ENCODE results near the gene MTA1.

The MTA1 gene

GRCh38 chr14:105480807-105481801, 61.5 kb downstream of the MTA1 start:
- H3K4me3 Mint-ChIP-seq: peak overlapping the region; percentile 18
- no peak overlapping the region for H3K27ac Mint-ChIP-seq
- H3K4me1 Mint-ChIP-seq: peaks cover 41% of the 10 kb centered on the region
- peak; percentile 99 for TF ChIP-seq CTCF (IDR thresholded peaks at IDR 0.05)
- peaks cover 77% of the 10 kb centered on the region for H3K27me3 Mint-ChIP-seq (ENCODE audit: low read depth, poor library complexity)
- peak; percentile 95 for DNase-seq
- H3K36me3 Mint-ChIP-seq (ENCODE audit: low read depth): no peaks in the 10 kb centered on the region
- H3K9me3 Mint-ChIP-seq: peaks cover 3% of the 10 kb centered on the region

- Mint-ChIP-seq H3K27me3 (ENCODE audit: low read depth, poor library complexity) (peaks cover 84% of the 10 kb centered on the region), H3K27ac (peak overlapping the region; percentile 99), H3K4me1 (peaks cover 40% of the 10 kb centered on the region)
These were observed 62.3 kb downstream of the MTA1 start for GRCh38 chr14:105481886-105482457.

GRCh38 chr14:105482486-105483110, 63.0 kb downstream of the MTA1 start:
- Mint-ChIP-seq H3K9me3 (no peaks in the 10 kb centered on the region), H3K27ac (peak overlapping the region; percentile 99), H3K27me3 (ENCODE audit: low read depth, poor library complexity) (peaks cover 83% of the 10 kb centered on the region), H3K36me3 (ENCODE audit: low read depth) (no peaks in the 10 kb centered on the region), H3K4me1 (peaks cover 35% of the 10 kb centered on the region), H3K4me3 (peak overlapping the region; percentile 70)
- DNase-seq: no peak
- no peak for TF ChIP-seq CTCF (IDR thresholded peaks at IDR 0.05)

More at GRCh38 chr14:105481886-105482457, 62.3 kb downstream of the MTA1 start:
- Mint-ChIP-seq H3K9me3 (peaks cover 3% of the 10 kb centered on the region), H3K4me3 (peak overlapping the region; percentile 70), H3K36me3 (ENCODE audit: low read depth) (no peaks in the 10 kb centered on the region)
- TF ChIP-seq CTCF (IDR thresholded peaks at IDR 0.05): no peak
- peak; percentile 78 for DNase-seq

- H3K27ac Mint-ChIP-seq: no peak overlapping the region
- no peak for DNase-seq
- H3K4me3 Mint-ChIP-seq: no peak overlapping the region
- no peak for TF ChIP-seq CTCF (IDR thresholded peaks at IDR 0.05)
- H3K27me3 Mint-ChIP-seq (ENCODE audit: low read depth, poor library complexity): peaks cover 85% of the 10 kb centered on the region
- no peaks in the 10 kb centered on the region for H3K9me3 Mint-ChIP-seq
- no peaks in the 10 kb centered on the region for H3K36me3 Mint-ChIP-seq (ENCODE audit: low read depth)
- peaks cover 35% of the 10 kb centered on the region for H3K4me1 Mint-ChIP-seq
These were observed 63.9 kb downstream of the MTA1 start for GRCh38 chr14:105483300-105484068.

- Mint-ChIP-seq H3K36me3 (ENCODE audit: low read depth) (no peaks in the 10 kb centered on the region), H3K9me3 (no peaks in the 10 kb centered on the region), H3K27me3 (ENCODE audit: low read depth, poor library complexity) (peaks cover 82% of the 10 kb centered on the region), H3K4me3 (no peak overlapping the region), H3K4me1 (peaks cover 38% of the 10 kb centered on the region), H3K27ac (peak overlapping the region; percentile 17)
- DNase-seq: no peak
- TF ChIP-seq CTCF (IDR thresholded peaks at IDR 0.05): no peak
These were observed 64.7 kb downstream of the MTA1 start for GRCh38 chr14:105484069-105484996.
